HEK293 (cell line): ENCODE data around the gene NET1.

Source experiments
- BCL11A ChIP-seq: fragments of 450-650 bp; formaldehyde crosslinking; IDR thresholded peaks from 2 replicates; pipeline ENCODE4 v1.5.1; 2016; ENCODE audit warnings: low read depth, missing biosample characterization, missing genetic modification characterization
- ZBTB7A ChIP-seq: fragments of 450-650 bp; formaldehyde crosslinking; IDR thresholded peaks from 2 replicates; pipeline ENCODE4 v1.5.1; 2016; ENCODE audit warnings: low read depth, missing biosample characterization, missing genetic modification characterization
- ZBTB8A ChIP-seq: fragments of 450-650 bp; formaldehyde crosslinking; IDR thresholded peaks from 2 replicates; pipeline ENCODE4 v1.5.1; 2016; ENCODE audit warnings: missing biosample characterization, missing genetic modification characterization
- ZNF121 ChIP-seq: fragments of 450-650 bp; formaldehyde crosslinking; IDR thresholded peaks from 2 replicates; pipeline ENCODE4 v1.5.1; 2016; ENCODE audit warnings: missing biosample characterization, missing genetic modification characterization
- ZNF138 ChIP-seq: fragments of 450-650 bp; formaldehyde crosslinking; IDR thresholded peaks from 2 replicates; pipeline ENCODE4 v1.5.1; 2016; ENCODE audit warnings: missing biosample characterization, missing genetic modification characterization, borderline replicate concordance
- ZNF24 ChIP-seq: fragments of 450-650 bp; formaldehyde crosslinking; IDR thresholded peaks from 2 replicates; pipeline ENCODE4 v1.5.1; 2016; ENCODE audit warnings: missing biosample characterization, missing genetic modification characterization
- ZNF423 ChIP-seq: fragments of 450-650 bp; formaldehyde crosslinking; IDR thresholded peaks from 2 replicates; pipeline ENCODE4 v1.5.1; 2016; ENCODE audit warnings: missing biosample characterization, missing genetic modification characterization
- ZNF510 ChIP-seq: fragments of 450-650 bp; formaldehyde crosslinking; IDR thresholded peaks from 2 replicates; pipeline ENCODE4 v1.5.1; 2018; ENCODE audit warnings: mild to moderate bottlenecking, missing genetic modification characterization, missing biosample characterization; ENCODE audit not compliant: insufficient replicate concordance
- ZNF560 ChIP-seq: fragments of 450-650 bp; formaldehyde crosslinking; IDR thresholded peaks from 2 replicates; pipeline ENCODE4 v1.5.1; 2017; ENCODE audit warnings: missing biosample characterization, missing genetic modification characterization, borderline replicate concordance
- TF ChIP-seq, protein P1 (sequence below): fragments of 450-650 bp; formaldehyde crosslinking; IDR thresholded peaks from 2 replicates; pipeline ENCODE4 v1.5.1; 2016; ENCODE audit warnings: missing biosample characterization, missing genetic modification characterization
- TF ChIP-seq, protein P2 (sequence below): fragments of 450-650 bp; formaldehyde crosslinking; IDR thresholded peaks from 2 replicates; pipeline ENCODE4 v1.5.1; 2016; ENCODE audit warnings: missing biosample characterization, missing genetic modification characterization
- TF ChIP-seq, protein P3 (sequence below): fragments of 450-650 bp; formaldehyde crosslinking; IDR thresholded peaks from 2 replicates; pipeline ENCODE4 v1.5.1; 2016; ENCODE audit warnings: missing biosample characterization, missing genetic modification characterization
- TF ChIP-seq, protein P4 (sequence below): fragments of 450-650 bp; formaldehyde crosslinking; IDR thresholded peaks from 2 replicates; pipeline ENCODE4 v1.5.1; 2017; ENCODE audit warnings: missing biosample characterization, missing genetic modification characterization
- TF ChIP-seq, protein P5 (sequence below): fragments of 450-650 bp; formaldehyde crosslinking; IDR thresholded peaks from 2 replicates; pipeline ENCODE4 v1.5.1; 2016; ENCODE audit warnings: missing biosample characterization, missing genetic modification characterization, low read depth

DNA sequence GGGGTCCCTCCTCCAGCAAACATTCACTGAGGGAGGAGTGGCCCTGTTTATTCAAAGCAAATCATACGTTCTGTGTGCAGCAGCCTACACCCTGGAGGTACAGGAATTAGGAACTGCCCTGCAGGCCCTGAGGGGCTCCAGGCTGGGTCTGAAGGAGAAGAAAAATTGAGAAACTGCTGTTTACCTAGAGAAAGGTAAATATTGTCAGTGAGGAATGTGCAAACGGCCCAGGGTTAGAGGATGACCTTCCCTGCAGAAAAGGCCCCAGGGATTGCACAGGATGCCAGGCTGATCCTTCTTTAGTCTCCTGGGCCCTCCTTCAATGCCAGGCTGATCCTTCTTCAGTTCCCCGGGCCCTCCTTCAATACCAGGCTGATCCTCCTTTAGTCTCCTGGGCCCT, 81.3 kb downstream of the NET1 start:
- TF ChIP-seq, protein P1, sequence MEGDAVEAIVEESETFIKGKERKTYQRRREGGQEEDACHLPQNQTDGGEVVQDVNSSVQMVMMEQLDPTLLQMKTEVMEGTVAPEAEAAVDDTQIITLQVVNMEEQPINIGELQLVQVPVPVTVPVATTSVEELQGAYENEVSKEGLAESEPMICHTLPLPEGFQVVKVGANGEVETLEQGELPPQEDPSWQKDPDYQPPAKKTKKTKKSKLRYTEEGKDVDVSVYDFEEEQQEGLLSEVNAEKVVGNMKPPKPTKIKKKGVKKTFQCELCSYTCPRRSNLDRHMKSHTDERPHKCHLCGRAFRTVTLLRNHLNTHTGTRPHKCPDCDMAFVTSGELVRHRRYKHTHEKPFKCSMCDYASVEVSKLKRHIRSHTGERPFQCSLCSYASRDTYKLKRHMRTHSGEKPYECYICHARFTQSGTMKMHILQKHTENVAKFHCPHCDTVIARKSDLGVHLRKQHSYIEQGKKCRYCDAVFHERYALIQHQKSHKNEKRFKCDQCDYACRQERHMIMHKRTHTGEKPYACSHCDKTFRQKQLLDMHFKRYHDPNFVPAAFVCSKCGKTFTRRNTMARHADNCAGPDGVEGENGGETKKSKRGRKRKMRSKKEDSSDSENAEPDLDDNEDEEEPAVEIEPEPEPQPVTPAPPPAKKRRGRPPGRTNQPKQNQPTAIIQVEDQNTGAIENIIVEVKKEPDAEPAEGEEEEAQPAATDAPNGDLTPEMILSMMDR (tag by site-specific recombination): no peak
- TF ChIP-seq ZNF121 (tag by site-specific recombination): no peak
- no peak for TF ChIP-seq ZNF24 (tag by site-specific recombination)
- TF ChIP-seq, protein P2, sequence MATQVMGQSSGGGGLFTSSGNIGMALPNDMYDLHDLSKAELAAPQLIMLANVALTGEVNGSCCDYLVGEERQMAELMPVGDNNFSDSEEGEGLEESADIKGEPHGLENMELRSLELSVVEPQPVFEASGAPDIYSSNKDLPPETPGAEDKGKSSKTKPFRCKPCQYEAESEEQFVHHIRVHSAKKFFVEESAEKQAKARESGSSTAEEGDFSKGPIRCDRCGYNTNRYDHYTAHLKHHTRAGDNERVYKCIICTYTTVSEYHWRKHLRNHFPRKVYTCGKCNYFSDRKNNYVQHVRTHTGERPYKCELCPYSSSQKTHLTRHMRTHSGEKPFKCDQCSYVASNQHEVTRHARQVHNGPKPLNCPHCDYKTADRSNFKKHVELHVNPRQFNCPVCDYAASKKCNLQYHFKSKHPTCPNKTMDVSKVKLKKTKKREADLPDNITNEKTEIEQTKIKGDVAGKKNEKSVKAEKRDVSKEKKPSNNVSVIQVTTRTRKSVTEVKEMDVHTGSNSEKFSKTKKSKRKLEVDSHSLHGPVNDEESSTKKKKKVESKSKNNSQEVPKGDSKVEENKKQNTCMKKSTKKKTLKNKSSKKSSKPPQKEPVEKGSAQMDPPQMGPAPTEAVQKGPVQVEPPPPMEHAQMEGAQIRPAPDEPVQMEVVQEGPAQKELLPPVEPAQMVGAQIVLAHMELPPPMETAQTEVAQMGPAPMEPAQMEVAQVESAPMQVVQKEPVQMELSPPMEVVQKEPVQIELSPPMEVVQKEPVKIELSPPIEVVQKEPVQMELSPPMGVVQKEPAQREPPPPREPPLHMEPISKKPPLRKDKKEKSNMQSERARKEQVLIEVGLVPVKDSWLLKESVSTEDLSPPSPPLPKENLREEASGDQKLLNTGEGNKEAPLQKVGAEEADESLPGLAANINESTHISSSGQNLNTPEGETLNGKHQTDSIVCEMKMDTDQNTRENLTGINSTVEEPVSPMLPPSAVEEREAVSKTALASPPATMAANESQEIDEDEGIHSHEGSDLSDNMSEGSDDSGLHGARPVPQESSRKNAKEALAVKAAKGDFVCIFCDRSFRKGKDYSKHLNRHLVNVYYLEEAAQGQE (tag by site-specific recombination): no peak
- TF ChIP-seq, protein P3, sequence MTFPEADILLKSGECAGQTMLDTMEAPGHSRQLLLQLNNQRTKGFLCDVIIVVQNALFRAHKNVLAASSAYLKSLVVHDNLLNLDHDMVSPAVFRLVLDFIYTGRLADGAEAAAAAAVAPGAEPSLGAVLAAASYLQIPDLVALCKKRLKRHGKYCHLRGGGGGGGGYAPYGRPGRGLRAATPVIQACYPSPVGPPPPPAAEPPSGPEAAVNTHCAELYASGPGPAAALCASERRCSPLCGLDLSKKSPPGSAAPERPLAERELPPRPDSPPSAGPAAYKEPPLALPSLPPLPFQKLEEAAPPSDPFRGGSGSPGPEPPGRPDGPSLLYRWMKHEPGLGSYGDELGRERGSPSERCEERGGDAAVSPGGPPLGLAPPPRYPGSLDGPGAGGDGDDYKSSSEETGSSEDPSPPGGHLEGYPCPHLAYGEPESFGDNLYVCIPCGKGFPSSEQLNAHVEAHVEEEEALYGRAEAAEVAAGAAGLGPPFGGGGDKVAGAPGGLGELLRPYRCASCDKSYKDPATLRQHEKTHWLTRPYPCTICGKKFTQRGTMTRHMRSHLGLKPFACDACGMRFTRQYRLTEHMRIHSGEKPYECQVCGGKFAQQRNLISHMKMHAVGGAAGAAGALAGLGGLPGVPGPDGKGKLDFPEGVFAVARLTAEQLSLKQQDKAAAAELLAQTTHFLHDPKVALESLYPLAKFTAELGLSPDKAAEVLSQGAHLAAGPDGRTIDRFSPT (tag by site-specific recombination): no peak
- TF ChIP-seq ZBTB7A (tag by site-specific recombination): no peak
- no peak for TF ChIP-seq ZBTB8A (tag by site-specific recombination)
- TF ChIP-seq ZNF560 (tag by site-specific recombination): no peak
- TF ChIP-seq, protein P4, sequence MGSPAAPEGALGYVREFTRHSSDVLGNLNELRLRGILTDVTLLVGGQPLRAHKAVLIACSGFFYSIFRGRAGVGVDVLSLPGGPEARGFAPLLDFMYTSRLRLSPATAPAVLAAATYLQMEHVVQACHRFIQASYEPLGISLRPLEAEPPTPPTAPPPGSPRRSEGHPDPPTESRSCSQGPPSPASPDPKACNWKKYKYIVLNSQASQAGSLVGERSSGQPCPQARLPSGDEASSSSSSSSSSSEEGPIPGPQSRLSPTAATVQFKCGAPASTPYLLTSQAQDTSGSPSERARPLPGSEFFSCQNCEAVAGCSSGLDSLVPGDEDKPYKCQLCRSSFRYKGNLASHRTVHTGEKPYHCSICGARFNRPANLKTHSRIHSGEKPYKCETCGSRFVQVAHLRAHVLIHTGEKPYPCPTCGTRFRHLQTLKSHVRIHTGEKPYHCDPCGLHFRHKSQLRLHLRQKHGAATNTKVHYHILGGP (tag by site-specific recombination): no peak
- TF ChIP-seq ZNF510: no peak
- TF ChIP-seq, protein P5, sequence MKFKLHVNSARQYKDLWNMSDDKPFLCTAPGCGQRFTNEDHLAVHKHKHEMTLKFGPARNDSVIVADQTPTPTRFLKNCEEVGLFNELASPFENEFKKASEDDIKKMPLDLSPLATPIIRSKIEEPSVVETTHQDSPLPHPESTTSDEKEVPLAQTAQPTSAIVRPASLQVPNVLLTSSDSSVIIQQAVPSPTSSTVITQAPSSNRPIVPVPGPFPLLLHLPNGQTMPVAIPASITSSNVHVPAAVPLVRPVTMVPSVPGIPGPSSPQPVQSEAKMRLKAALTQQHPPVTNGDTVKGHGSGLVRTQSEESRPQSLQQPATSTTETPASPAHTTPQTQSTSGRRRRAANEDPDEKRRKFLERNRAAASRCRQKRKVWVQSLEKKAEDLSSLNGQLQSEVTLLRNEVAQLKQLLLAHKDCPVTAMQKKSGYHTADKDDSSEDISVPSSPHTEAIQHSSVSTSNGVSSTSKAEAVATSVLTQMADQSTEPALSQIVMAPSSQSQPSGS (tag by site-specific recombination): no peak
- no peak for TF ChIP-seq ZNF138 (tag by site-specific recombination)
- TF ChIP-seq BCL11A (tag by site-specific recombination): no peak
- no peak for TF ChIP-seq ZNF423 (tag by site-specific recombination)
